HL-60/S4 (cell line): ENCODE results near the gene SLC66A2.
"Not testable (repeated sequence)": the region's sequence is repeated elsewhere in the genome, so short reads cannot be mapped to it uniquely, and the experiment has no call there.

ENCODE experiments used
- in situ Hi-C: fragments of 300-500 bp; cut with MboI; formaldehyde crosslinking; loops from 2 replicates; pipeline ENCODE4 v1.14.3; 2022; ENCODE audit warnings: low sequenced_read_pairs

Gene SLC66A2

GRCh38 chr18:79883461-79884293 lies 67.8 kb downstream of the SLC66A2 start:
- in situ Hi-C loops: no loop called here

- in situ Hi-C loops: no loop called here
Observed at GRCh38 chr18:79882522-79883241, 68.8 kb downstream of the SLC66A2 start.

GRCh38 chr18:79881695-79882094 lies 69.8 kb downstream of the SLC66A2 start:
- in situ Hi-C loops: no loop called here

GRCh38 chr18:79879566-79879965 lies 71.9 kb downstream of the SLC66A2 start:
- in situ Hi-C loops: no loop called here

GRCh38 chr18:79878741-79879378 lies 72.6 kb downstream of the SLC66A2 start:
- in situ Hi-C loops: no loop called here

- in situ Hi-C loops: not testable (repeated sequence)
Observed at GRCh38 chr18:79878246-79878645, 73.2 kb downstream of the SLC66A2 start.

- in situ Hi-C loops: no loop called here
Observed at GRCh38 chr18:79877163-79878091, 74.0 kb downstream of the SLC66A2 start.

- in situ Hi-C loops: no loop called here
Observed at GRCh38 chr18:79876497-79876896, 75.0 kb downstream of the SLC66A2 start.

- in situ Hi-C loops: no loop called here
Observed at GRCh38 chr18:79875931-79876461, 75.5 kb downstream of the SLC66A2 start.

- in situ Hi-C loops: no loop called here
Observed at GRCh38 chr18:79875531-79875919, 75.9 kb downstream of the SLC66A2 start.

GRCh38 chr18:79874553-79875530 lies 76.6 kb downstream of the SLC66A2 start:
- in situ Hi-C loops: no loop called here

GRCh38 chr18:79873449-79874110 lies 77.9 kb downstream of the SLC66A2 start:
- in situ Hi-C loops: no loop called here

- in situ Hi-C loops: no loop called here
Observed at GRCh38 chr18:79872527-79873444, 78.7 kb downstream of the SLC66A2 start.

- in situ Hi-C loops: no loop called here
Observed at GRCh38 chr18:79871481-79872091, 79.9 kb downstream of the SLC66A2 start.

- in situ Hi-C loops: no loop called here
Observed at GRCh38 chr18:79871026-79871390, 80.4 kb downstream of the SLC66A2 start.

GRCh38 chr18:79870301-79871025 lies 81.0 kb downstream of the SLC66A2 start:
- in situ Hi-C loops: no loop called here
